ENCODE data around the gene NDUFAF2. TPM values are rescaled to one million over a fixed set of nuclear protein-coding genes. Genes with fewer than 3 reads are reported as not detected.

Gene NDUFAF2
- total RNA-seq, 1 experiment from 2014 or later, result 120 TPM

GRCh38 chr5:60958088-60958487, 13.1 kb downstream of the NDUFAF2 start:
- no peak overlapping the region for H3K27ac Mint-ChIP-seq (ENCODE audit: low read depth, unreplicated experiment)
- ChIA-PET CTCF (interaction anchor here (0.6 to 2.6 kb wide), 10 partner anchors 96 to 973 kb away, joined by 3 to 9 read pairs (median 3); no protein-coding TSS in a partner anchor), POLR2A (interaction anchor here (1.9 to 3.6 kb wide), 3 partner anchors 12 to 373 kb away, joined by 5 to 24 read pairs (median 23); partner anchors contain the start of genes ERCC8, NDUFAF2, SMIM15 and ZSWIM6)
- H3K4me3 Mint-ChIP-seq (ENCODE audit: unreplicated experiment), result no peak overlapping the region
- H3K36me3 Mint-ChIP-seq (ENCODE audit: insufficient read depth, unreplicated experiment), result no peaks in the 10 kb centered on the region
- H3K4me1 Mint-ChIP-seq (ENCODE audit: insufficient read depth, unreplicated experiment), result no peaks in the 10 kb centered on the region
- DNase-seq (ENCODE audit: unreplicated experiment), result no peak
- peaks cover 8% of the 10 kb centered on the region for H3K9me3 Mint-ChIP-seq (ENCODE audit: unreplicated experiment)
- TF ChIP-seq CTCF (IDR thresholded peaks at IDR 0.05; ENCODE audit: unreplicated experiment), result no peak
- no TSS peak for BruUV-seq (replicated peaks)
- intact Hi-C loops (cut with micrococcal nuclease), result loop anchor here (2.0 kb wide), 1 partner anchor 977 kb away; no protein-coding TSS in a partner anchor
- no peaks in the 10 kb centered on the region for H3K27me3 Mint-ChIP-seq (ENCODE audit: insufficient read depth, unreplicated experiment)

- TF ChIP-seq CTCF (IDR thresholded peaks at IDR 0.05; ENCODE audit: unreplicated experiment), result no peak
- CTCF ChIA-PET, result interaction anchor here (0.7 to 2.6 kb wide), 9 partner anchors 95 to 975 kb away, joined by 3 to 9 read pairs (median 4); no protein-coding TSS in a partner anchor
- POLR2A ChIA-PET, result interaction anchor here (0.7 to 3.6 kb wide), 7 partner anchors 13 to 976 kb away, joined by 3 to 24 read pairs (median 5); partner anchors contain the start of genes ERCC8, NDUFAF2, SMIM15 and ZSWIM6
- no peak overlapping the region for H3K4me3 Mint-ChIP-seq (ENCODE audit: unreplicated experiment)
- H3K36me3 Mint-ChIP-seq (ENCODE audit: insufficient read depth, unreplicated experiment), result no peaks in the 10 kb centered on the region
- H3K27ac Mint-ChIP-seq (ENCODE audit: low read depth, unreplicated experiment), result no peak overlapping the region
- intact Hi-C loops (cut with micrococcal nuclease), result loop anchor here (2.0 kb wide), 1 partner anchor 976 kb away; no protein-coding TSS in a partner anchor
- BruUV-seq (replicated peaks), result no TSS peak
- no peaks in the 10 kb centered on the region for H3K4me1 Mint-ChIP-seq (ENCODE audit: insufficient read depth, unreplicated experiment)
- peaks cover 8% of the 10 kb centered on the region for H3K9me3 Mint-ChIP-seq (ENCODE audit: unreplicated experiment)
- no peak for DNase-seq (ENCODE audit: unreplicated experiment)
- no peaks in the 10 kb centered on the region for H3K27me3 Mint-ChIP-seq (ENCODE audit: insufficient read depth, unreplicated experiment)
Observed at GRCh38 chr5:60958712-60959111, 13.7 kb downstream of the NDUFAF2 start.

- TF ChIP-seq CTCF (IDR thresholded peaks at IDR 0.05; ENCODE audit: unreplicated experiment), result peak; percentile 34
- CTCF ChIA-PET, result interaction anchor here (0.7 to 2.6 kb wide), 9 partner anchors 13 to 974 kb away, joined by 3 to 9 read pairs (median 4); no protein-coding TSS in a partner anchor
- H3K36me3 Mint-ChIP-seq (ENCODE audit: insufficient read depth, unreplicated experiment), result no peaks in the 10 kb centered on the region
- intact Hi-C loops (cut with micrococcal nuclease), result loop anchor here (2.0 kb wide), 1 partner anchor 976 kb away; no protein-coding TSS in a partner anchor
- no TSS peak for BruUV-seq (replicated peaks)
- POLR2A ChIA-PET, result interaction anchor here (0.7 to 3.6 kb wide), 8 partner anchors 14 to 975 kb away, joined by 3 to 24 read pairs (median 4); partner anchors contain the start of genes ERCC8, NDUFAF2, SMIM15 and ZSWIM6
- peaks cover 8% of the 10 kb centered on the region for H3K9me3 Mint-ChIP-seq (ENCODE audit: unreplicated experiment)
- H3K27me3 Mint-ChIP-seq (ENCODE audit: insufficient read depth, unreplicated experiment), result no peaks in the 10 kb centered on the region
- H3K4me1 Mint-ChIP-seq (ENCODE audit: insufficient read depth, unreplicated experiment), result no peaks in the 10 kb centered on the region
- no peak overlapping the region for H3K27ac Mint-ChIP-seq (ENCODE audit: low read depth, unreplicated experiment)
- DNase-seq (ENCODE audit: unreplicated experiment), result peak; percentile 24
- no peak overlapping the region for H3K4me3 Mint-ChIP-seq (ENCODE audit: unreplicated experiment)
Observed at GRCh38 chr5:60959156-60959555, 14.2 kb downstream of the NDUFAF2 start.

GRCh38 chr5:60960591-60960990, 15.6 kb downstream of the NDUFAF2 start:
- CTCF ChIA-PET, result interaction anchor here (0.6 to 3.0 kb wide), 10 partner anchors 15 to 1152 kb away, joined by 3 to 16 read pairs (median 4); no protein-coding TSS in a partner anchor
- intact Hi-C loops (cut with micrococcal nuclease), result loop anchor here (2.0 to 5.0 kb wide), 2 partner anchors 202 to 698 kb away; partner anchors contain the start of gene SMIM15
- DNase-seq (ENCODE audit: unreplicated experiment), result peak; percentile 26

More at GRCh38 chr5:60960591-60960990, 15.6 kb downstream of the NDUFAF2 start:
- H3K27me3 Mint-ChIP-seq (ENCODE audit: insufficient read depth, unreplicated experiment), result no peaks in the 10 kb centered on the region
- H3K4me1 Mint-ChIP-seq (ENCODE audit: insufficient read depth, unreplicated experiment), result no peaks in the 10 kb centered on the region
- peak; percentile 48 for TF ChIP-seq CTCF (IDR thresholded peaks at IDR 0.05; ENCODE audit: unreplicated experiment)
- H3K27ac Mint-ChIP-seq (ENCODE audit: low read depth, unreplicated experiment), result no peak overlapping the region
- no peak overlapping the region for H3K4me3 Mint-ChIP-seq (ENCODE audit: unreplicated experiment)
- peaks cover 9% of the 10 kb centered on the region for H3K9me3 Mint-ChIP-seq (ENCODE audit: unreplicated experiment)
- POLR2A ChIA-PET, result interaction anchor here (0.7 to 3.6 kb wide), 6 partner anchors 15 to 957 kb away, joined by 3 to 24 read pairs (median 4); partner anchors contain the start of genes ERCC8 and NDUFAF2
- H3K36me3 Mint-ChIP-seq (ENCODE audit: insufficient read depth, unreplicated experiment), result no peaks in the 10 kb centered on the region
- no TSS peak for BruUV-seq (replicated peaks)
